CD4-positive, alpha-beta T cell (primary cell): ENCODE results near the gene USP19. TPM values are rescaled to one million over a fixed set of nuclear protein-coding genes. Genes with fewer than 3 reads are reported as not detected.

Experiments used
- ATAC-seq: fragments of 200-7000 bp; cut with Tn5 transposase; one replicate; pipeline ENCODE4 v1.10.0; 2022; ENCODE audit warnings: mild to moderate bottlenecking; ENCODE audit not compliant: poor library complexity
- CTCF ChIA-PET: fragments of 350-600 bp; sonication (Branson Sonifier 250); formaldehyde crosslinking; loops from one replicate; lab custom pipeline; 2021; ENCODE audit warnings: antibody characterized with exemption, inconsistent platforms; lab: Charles Lee
- POLR2A ChIA-PET: fragments of 350-600 bp; sonication (Branson Sonifier 250); formaldehyde crosslinking; loops from one replicate; lab custom pipeline; 2021; ENCODE audit warnings: antibody characterized with exemption, inconsistent platforms; lab: Charles Lee
- DNase-seq, 14 experiments: peaks; one replicate each; pipeline ENCODE4 v3.0.0-alpha.2; 2013 to 2020; ENCODE audit warnings: mixed read lengths in 2 of 14
- H3K27ac ChIP-seq, 2 donors: one replicate each; pipeline versions ENCODE4 v1.5.1 to v1.7.0; 2013; ENCODE audit warnings: low read length in 2 of 2, low read depth in 1 of 2, mild to moderate bottlenecking in 1 of 2
- H3K27me3 ChIP-seq, 2 experiments: 1 replicate in 1 of 2; 2 replicates in 1 of 2; pipeline versions ENCODE4 v1.6.1 to v1.7.0; 2013; ENCODE audit warnings: low read length in 2 of 2, control low read depth in 1 of 2, mild to moderate bottlenecking in 1 of 2, moderate library complexity in 1 of 2; ENCODE audit not compliant: insufficient read depth in 2 of 2, control insufficient read depth in 1 of 2
- H3K36me3 ChIP-seq: one replicate; pipeline ENCODE4 v1.6.1; 2013; ENCODE audit warnings: low read length, control low read depth; ENCODE audit not compliant: insufficient read depth
- H3K4me1 ChIP-seq: one replicate; pipeline ENCODE4 v1.6.1; 2013; ENCODE audit warnings: low read length, control low read depth; ENCODE audit not compliant: insufficient read depth
- H3K4me3 ChIP-seq: one replicate; pipeline ENCODE4 v1.5.1; 2013; ENCODE audit warnings: mild to moderate bottlenecking, low read length, moderate library complexity
- H3K9me3 ChIP-seq, 2 experiments: 1 replicate in 1 of 2; 2 replicates in 1 of 2; pipeline versions ENCODE4 v1.6.1 to v1.7.0; 2013; ENCODE audit warnings: low read length in 2 of 2, mild to moderate bottlenecking in 2 of 2, control low read depth in 1 of 2, moderate library complexity in 1 of 2; ENCODE audit not compliant: control insufficient read depth in 1 of 2, insufficient read depth in 1 of 2
- H3K27ac Mint-ChIP-seq: one replicate; pipeline ENCODE4 v1.8.0; 2020; ENCODE audit warnings: mixed read lengths
- H3K27me3 Mint-ChIP-seq: one replicate; pipeline ENCODE4 v1.8.0; 2021; ENCODE audit warnings: mixed read lengths
- H3K36me3 Mint-ChIP-seq: one replicate; pipeline ENCODE4 v1.8.0; 2021; ENCODE audit warnings: low read depth, mixed read lengths
- H3K4me1 Mint-ChIP-seq: one replicate; pipeline ENCODE4 v1.8.0; 2021; ENCODE audit warnings: low read depth, mixed read lengths
- H3K4me3 Mint-ChIP-seq: one replicate; pipeline ENCODE4 v1.8.0; 2020; ENCODE audit warnings: mild to moderate bottlenecking, mixed read lengths
- H3K9me3 Mint-ChIP-seq: one replicate; pipeline ENCODE4 v1.8.0; 2020; ENCODE audit warnings: mixed read lengths
- CTCF ChIP-seq: fragments of 200-600 bp; IDR thresholded peaks from one replicate; pipeline ENCODE4 v1.8.0; 2022; ENCODE audit warnings: antibody characterized with exemption, mild to moderate bottlenecking
- intact Hi-C, 2 experiments: fragments of 100-400 bp; cut with DNase I in 1 of 2; cut with micrococcal nuclease in 1 of 2; formaldehyde crosslinking; loops; one replicate each; pipeline versions ENCODE4 v1.15.1 to v1.9.0; 2023 to 2025; cut with DNase I, micrococcal nuclease
- total RNA-seq, 174 experiments: library from RNA in 2 of 174; stranded (reverse) in 2 of 174; gene quantifications; one replicate each; pipeline ENCODE4 v1.2.3 and lab custom pipeline; 2021 to 2026

USP19 gene
- total RNA-seq, 2 experiments from 2014 or later, result 84.9 to 86.2 TPM

GRCh38 chr3:49124991-49125670, 4.5 kb upstream of the USP19 start:
- intact Hi-C loops, result loop anchor here in 1 of 2 experiments (5.0 to 10.0 kb wide), 2 partner anchors 103 to 550 kb away; partner anchors contain the start of genes APEH and NDUFAF3
- CTCF ChIA-PET, result interaction anchor here (1.3 kb wide), 1 partner anchor 31 kb away, joined by 5 read pairs; the partner anchor contains the start of gene QRICH1
- Histone ChIP-seq H3K4me1 (peaks cover 12% of the 10 kb centered on the region), H3K9me3 (no peaks in the 10 kb centered on the region), H3K27ac (no peak overlapping the region), H3K27me3 (no peaks in the 10 kb centered on the region), H3K4me3 (no peak overlapping the region), H3K36me3 (no peaks in the 10 kb centered on the region)
- H3K27ac Mint-ChIP-seq, result no peak overlapping the region
- ATAC-seq (no peak), DNase-seq (no peak)
- no peak overlapping the region for H3K4me3 Mint-ChIP-seq
- POLR2A ChIA-PET, result interaction anchor here (1.0 kb wide), 1 partner anchor 32 kb away, joined by 3 read pairs; the partner anchor contains the start of gene QRICH1
- H3K36me3 Mint-ChIP-seq, result peaks cover 1% of the 10 kb centered on the region
- H3K4me1 Mint-ChIP-seq, result peaks cover 10% of the 10 kb centered on the region
- H3K9me3 Mint-ChIP-seq, result no peaks in the 10 kb centered on the region
- H3K27me3 Mint-ChIP-seq, result no peaks in the 10 kb centered on the region
- TF ChIP-seq CTCF, result no peak

GRCh38 chr3:49124203-49124602, 3.6 kb upstream of the USP19 start:
- peaks cover 22% of the 10 kb centered on the region for H3K4me1 ChIP-seq
- intact Hi-C loops, result loop anchor here in 1 of 2 experiments (5.0 to 10.0 kb wide), 2 partner anchors 102 to 551 kb away; partner anchors contain the start of genes APEH and NDUFAF3
- H3K27ac Mint-ChIP-seq, result no peak overlapping the region
- H3K9me3 ChIP-seq, result no peaks in the 10 kb centered on the region
- peaks cover 7% of the 10 kb centered on the region for H3K36me3 Mint-ChIP-seq
- H3K4me3 ChIP-seq, result no peak overlapping the region
- H3K27me3 Mint-ChIP-seq, result no peaks in the 10 kb centered on the region
- H3K4me1 Mint-ChIP-seq, result peaks cover 19% of the 10 kb centered on the region
- POLR2A ChIA-PET, result no interaction called here
- CTCF ChIA-PET, result interaction anchor here (0.7 kb wide), 1 partner anchor 30 kb away, joined by 3 read pairs; no protein-coding TSS in a partner anchor
- no peaks in the 10 kb centered on the region for H3K9me3 Mint-ChIP-seq
- H3K27ac ChIP-seq, result no peak overlapping the region
- no peak for DNase-seq
- no peaks in the 10 kb centered on the region for H3K36me3 ChIP-seq
- TF ChIP-seq CTCF, result no peak
- ATAC-seq, result no peak
- H3K4me3 Mint-ChIP-seq, result no peak overlapping the region
- H3K27me3 ChIP-seq, result no peaks in the 10 kb centered on the region

- intact Hi-C loops, result loop anchor here in 1 of 2 experiments (1.0 to 10.0 kb wide), 3 partner anchors 37 to 551 kb away; partner anchors contain the start of genes APEH and NDUFAF3
- H3K4me3 ChIP-seq, result no peak overlapping the region
- DNase-seq (no peak), ATAC-seq (no peak)
- H3K36me3 ChIP-seq, result peaks cover 5% of the 10 kb centered on the region
- Mint-ChIP-seq H3K4me1 (peaks cover 23% of the 10 kb centered on the region), H3K4me3 (no peak overlapping the region), H3K36me3 (peaks cover 12% of the 10 kb centered on the region), H3K27ac (no peak overlapping the region), H3K9me3 (no peaks in the 10 kb centered on the region), H3K27me3 (no peaks in the 10 kb centered on the region)
- H3K27me3 ChIP-seq, result no peaks in the 10 kb centered on the region
- no peak for TF ChIP-seq CTCF
- H3K27ac ChIP-seq, result no peak overlapping the region
- H3K9me3 ChIP-seq, result no peaks in the 10 kb centered on the region
- CTCF ChIA-PET, result interaction anchor here (0.7 kb wide), 1 partner anchor 29 kb away, joined by 3 read pairs; no protein-coding TSS in a partner anchor
- POLR2A ChIA-PET, result no interaction called here
- H3K4me1 ChIP-seq, result peaks cover 27% of the 10 kb centered on the region
Measured at GRCh38 chr3:49123687-49124086, 3.1 kb upstream of the USP19 start.
